Mesothelial cell of epicardium (in vitro differentiated cells): ENCODE measurements around the gene TMEM115. TPM values are rescaled to one million over a fixed set of nuclear protein-coding genes. Genes with fewer than 3 reads are reported as not detected.

Experiments used
- DNase-seq, 2 experiments: peaks; one replicate each; pipeline ENCODE4 v3.0.0; 2021; ENCODE audit warnings: low spot score in 2 of 2; ENCODE audit not compliant: unreplicated experiment in 2 of 2
- H3K27ac Mint-ChIP-seq: 2 replicates; pipeline ENCODE4 v1.8.0; 2021; ENCODE audit warnings: mixed read lengths
- H3K27me3 Mint-ChIP-seq: 2 replicates; pipeline ENCODE4 v1.8.0; 2021; ENCODE audit warnings: low read depth, mixed read lengths
- H3K36me3 Mint-ChIP-seq: 2 replicates; pipeline ENCODE4 v1.8.0; 2021; ENCODE audit warnings: mixed read lengths
- H3K4me1 Mint-ChIP-seq: 2 replicates; pipeline ENCODE4 v1.8.0; 2021; ENCODE audit warnings: mixed read lengths
- H3K4me3 Mint-ChIP-seq: 2 replicates; pipeline ENCODE4 v1.8.0; 2021; ENCODE audit warnings: mild to moderate bottlenecking, moderate library complexity, mixed read lengths
- H3K9me3 Mint-ChIP-seq: 2 replicates; pipeline ENCODE4 v1.8.0; 2021; ENCODE audit warnings: mixed read lengths
- CTCF ChIP-seq: fragments of 200-600 bp; sonication (generic); IDR thresholded peaks from one replicate; pipeline ENCODE4 v1.5.0; 2021; ENCODE audit warnings: antibody characterized with exemption; ENCODE audit not compliant: unreplicated experiment
- total RNA-seq: library from RNA; stranded (reverse); gene quantifications from 3 replicates; pipeline ENCODE4 v1.2.1, GENCODE V29; 2021

TMEM115 gene
- total RNA-seq, 1 donor from 2014 or later, result 38.6 TPM

GRCh38 chr3:50333744-50334328, 25.5 kb downstream of the TMEM115 start:
- H3K9me3 Mint-ChIP-seq, result no peaks in the 10 kb centered on the region
- no peak for DNase-seq
- no peak overlapping the region for H3K4me3 Mint-ChIP-seq
- peaks cover 5% of the 10 kb centered on the region for H3K36me3 Mint-ChIP-seq
- peaks cover 34% of the 10 kb centered on the region for H3K4me1 Mint-ChIP-seq
- no peak for TF ChIP-seq CTCF
- H3K27me3 Mint-ChIP-seq, result peaks cover 4% of the 10 kb centered on the region
- H3K27ac Mint-ChIP-seq, result peak overlapping the region; percentile 67

GRCh38 chr3:50331364-50331907, 27.9 kb downstream of the TMEM115 start:
- H3K9me3 Mint-ChIP-seq, result no peaks in the 10 kb centered on the region

GRCh38 chr3:50330330-50330729, 29.0 kb downstream of the TMEM115 start:
- no peak for DNase-seq
- H3K9me3 Mint-ChIP-seq, result no peaks in the 10 kb centered on the region
- no peaks in the 10 kb centered on the region for H3K27me3 Mint-ChIP-seq
- H3K4me1 Mint-ChIP-seq, result peaks cover 24% of the 10 kb centered on the region
- no peak for TF ChIP-seq CTCF
- peaks cover 5% of the 10 kb centered on the region for H3K36me3 Mint-ChIP-seq
- no peak overlapping the region for H3K4me3 Mint-ChIP-seq
- no peak overlapping the region for H3K27ac Mint-ChIP-seq

More at GRCh38 chr3:50331364-50331907, 27.9 kb downstream of the TMEM115 start:
- Mint-ChIP-seq H3K36me3 (peaks cover 5% of the 10 kb centered on the region), H3K27ac (no peak overlapping the region), H3K4me3 (no peak overlapping the region), H3K4me1 (peaks cover 32% of the 10 kb centered on the region), H3K27me3 (no peaks in the 10 kb centered on the region)
- DNase-seq, result no peak
- no peak for TF ChIP-seq CTCF

GRCh38 chr3:50327943-50328691, 31.2 kb downstream of the TMEM115 start, which contains the start of gene TUSC2:
TSS of gene TUSC2 (minus strand) at chr3:50328223. CDS start at chr3:50328099, 124 bp downstream.
- no peak for TF ChIP-seq CTCF
- peaks cover 5% of the 10 kb centered on the region for H3K36me3 Mint-ChIP-seq
- DNase-seq, result peak; percentile 91 to 94
- no peaks in the 10 kb centered on the region for H3K9me3 Mint-ChIP-seq
- peaks cover 20% of the 10 kb centered on the region for H3K4me1 Mint-ChIP-seq
- H3K27me3 Mint-ChIP-seq, result no peaks in the 10 kb centered on the region
- H3K4me3 Mint-ChIP-seq, result peak within 1 kb of the TSS; percentile 90
- peak within 1 kb of the TSS; percentile 90 for H3K27ac Mint-ChIP-seq

GRCh38 chr3:50327129-50327528, 32.2 kb downstream of the TMEM115 start:
- H3K27me3 Mint-ChIP-seq, result no peaks in the 10 kb centered on the region
- H3K36me3 Mint-ChIP-seq, result peaks cover 5% of the 10 kb centered on the region
- H3K9me3 Mint-ChIP-seq, result no peaks in the 10 kb centered on the region
- H3K4me1 Mint-ChIP-seq, result peaks cover 28% of the 10 kb centered on the region
- no peak for TF ChIP-seq CTCF
- no peak for DNase-seq
- H3K27ac Mint-ChIP-seq, result no peak overlapping the region
- peak overlapping the region; percentile 90 for H3K4me3 Mint-ChIP-seq
